Thoracic aorta (tissue), 2 donors: Measurements from ENCODE around the gene PTEN. TPM values are rescaled to one million over a fixed set of nuclear protein-coding genes. Genes with fewer than 3 reads are reported as not detected.
A peak's percentile ranks its signal among the peaks of the same experiment; 100 is the strongest.
"Not testable (repeated sequence)": the region's sequence is repeated elsewhere in the genome, so short reads cannot be mapped to it uniquely, and the experiment has no call there.

ENCODE experiments used
- ATAC-seq: fragments of 150-250 bp; one replicate; pipeline ENCODE4 v1.8.0; 2017; ENCODE audit warnings: low read depth; ENCODE audit not compliant: insufficient number of reproducible peaks, low FRiP score
- DNase-seq: peaks from one replicate; pipeline ENCODE4 v3.0.0-alpha.2; 2020; ENCODE audit warnings: low spot score
- H3K27ac ChIP-seq, 2 donors: fragments of 200-600 bp; sonication (generic); 1 replicate in 1 of 2; 2 replicates in 1 of 2; pipeline ENCODE4 v1.5.1; 2016; ENCODE audit warnings: mild to moderate bottlenecking in 2 of 2, moderate library complexity in 2 of 2
- H3K27me3 ChIP-seq: fragments of 200-600 bp; sonication (generic); replicated peaks from 2 replicates; pipeline ENCODE4 v1.6.0; 2016; ENCODE audit warnings: mild to moderate bottlenecking; ENCODE audit not compliant: insufficient read depth
- H3K36me3 ChIP-seq: fragments of 200-600 bp; sonication (generic); one replicate; pipeline ENCODE4 v1.5.1; 2016
- H3K4me1 ChIP-seq, 2 donors: fragments of 200-600 bp; sonication (generic); 1 replicate in 1 of 2; 2 replicates in 1 of 2; pipeline versions ENCODE4 v1.5.1 to v1.6.0; 2016; ENCODE audit warnings: low read depth in 2 of 2, mild to moderate bottlenecking in 1 of 2; ENCODE audit not compliant: control insufficient read depth in 1 of 2
- H3K4me3 ChIP-seq: fragments of 200-600 bp; sonication (generic); 2 replicates; pipeline ENCODE4 v1.5.1; 2016; ENCODE audit warnings: mild to moderate bottlenecking
- H3K9me3 ChIP-seq: fragments of 200-600 bp; sonication (generic); 2 replicates; pipeline ENCODE4 v1.5.1; 2016
- total RNA-seq, 2 donors: library from RNA; depleted of rRNA; stranded (reverse); fragments of >200 nt; gene quantifications; one replicate each; pipeline versions ENCODE4 v1.1.0 to v1.2.3, GENCODE V29; 2016
- TF ChIP-seq, protein P1 (sequence below): fragments of 200-600 bp; sonication (generic); IDR thresholded peaks from one replicate; pipeline ENCODE4 v1.5.1; 2019; ENCODE audit warnings: antibody characterized with exemption

The PTEN gene
- total RNA-seq, 2 donors from 2014 or later, result 146 to 168 TPM

DNA sequence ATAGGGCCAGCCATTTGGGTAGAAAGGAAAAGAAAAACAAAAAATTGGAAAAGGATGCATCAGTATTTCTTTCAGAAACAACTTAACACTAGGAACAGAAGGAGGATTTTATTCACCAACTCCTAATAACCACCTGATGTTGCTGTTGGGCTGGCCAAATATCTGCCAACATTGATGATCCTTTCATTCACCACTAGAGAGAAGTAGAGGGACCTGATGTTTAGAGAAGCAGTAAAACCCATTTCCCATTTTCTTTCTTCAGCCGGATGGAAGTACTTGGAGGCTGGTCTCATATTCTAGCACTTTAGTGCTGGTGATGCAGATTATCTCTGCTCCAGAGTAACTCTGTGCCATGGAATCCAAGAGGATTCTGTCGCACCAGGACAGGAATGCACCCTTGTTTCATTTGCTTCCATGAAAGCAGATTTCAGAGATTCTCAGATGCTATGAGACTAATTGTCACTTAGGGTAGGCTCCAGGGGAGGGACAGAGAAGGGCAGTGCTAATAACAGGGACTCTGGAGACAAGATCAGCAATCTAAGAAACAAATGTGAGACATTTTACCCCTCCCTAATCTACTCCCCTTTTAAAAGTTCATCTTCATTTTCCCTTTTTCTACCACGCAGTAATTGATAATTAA is 3.1 kb upstream of the PTEN start:
- no peak overlapping the region for H3K4me3 ChIP-seq
- H3K4me1 ChIP-seq, result peaks cover 0 to 17% of the 10 kb centered on the region in 2 donors
- H3K36me3 ChIP-seq, result no peaks in the 10 kb centered on the region
- H3K27me3 ChIP-seq, result no peaks in the 10 kb centered on the region
- peak overlapping the region; percentile 97 to 99 for H3K27ac ChIP-seq
- H3K9me3 ChIP-seq, result no peaks in the 10 kb centered on the region
- TF ChIP-seq, protein P1, sequence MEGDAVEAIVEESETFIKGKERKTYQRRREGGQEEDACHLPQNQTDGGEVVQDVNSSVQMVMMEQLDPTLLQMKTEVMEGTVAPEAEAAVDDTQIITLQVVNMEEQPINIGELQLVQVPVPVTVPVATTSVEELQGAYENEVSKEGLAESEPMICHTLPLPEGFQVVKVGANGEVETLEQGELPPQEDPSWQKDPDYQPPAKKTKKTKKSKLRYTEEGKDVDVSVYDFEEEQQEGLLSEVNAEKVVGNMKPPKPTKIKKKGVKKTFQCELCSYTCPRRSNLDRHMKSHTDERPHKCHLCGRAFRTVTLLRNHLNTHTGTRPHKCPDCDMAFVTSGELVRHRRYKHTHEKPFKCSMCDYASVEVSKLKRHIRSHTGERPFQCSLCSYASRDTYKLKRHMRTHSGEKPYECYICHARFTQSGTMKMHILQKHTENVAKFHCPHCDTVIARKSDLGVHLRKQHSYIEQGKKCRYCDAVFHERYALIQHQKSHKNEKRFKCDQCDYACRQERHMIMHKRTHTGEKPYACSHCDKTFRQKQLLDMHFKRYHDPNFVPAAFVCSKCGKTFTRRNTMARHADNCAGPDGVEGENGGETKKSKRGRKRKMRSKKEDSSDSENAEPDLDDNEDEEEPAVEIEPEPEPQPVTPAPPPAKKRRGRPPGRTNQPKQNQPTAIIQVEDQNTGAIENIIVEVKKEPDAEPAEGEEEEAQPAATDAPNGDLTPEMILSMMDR, result peak; percentile 52
- no peak for ATAC-seq
- no peak for DNase-seq

GRCh38 chr10:87860816-87861403 is 2.5 kb upstream of the PTEN start:
- Histone ChIP-seq H3K36me3 (no peaks in the 10 kb centered on the region), H3K27me3 (no peaks in the 10 kb centered on the region), H3K27ac (peak overlapping the region; percentile 97 to 99), H3K4me1 (peaks cover 0 to 17% of the 10 kb centered on the region in 2 donors), H3K4me3 (peak overlapping the region; percentile 94), H3K9me3 (no peaks in the 10 kb centered on the region)
- TF ChIP-seq, protein P1, result no peak
- no peak for DNase-seq
- ATAC-seq, result no peak

DNA sequence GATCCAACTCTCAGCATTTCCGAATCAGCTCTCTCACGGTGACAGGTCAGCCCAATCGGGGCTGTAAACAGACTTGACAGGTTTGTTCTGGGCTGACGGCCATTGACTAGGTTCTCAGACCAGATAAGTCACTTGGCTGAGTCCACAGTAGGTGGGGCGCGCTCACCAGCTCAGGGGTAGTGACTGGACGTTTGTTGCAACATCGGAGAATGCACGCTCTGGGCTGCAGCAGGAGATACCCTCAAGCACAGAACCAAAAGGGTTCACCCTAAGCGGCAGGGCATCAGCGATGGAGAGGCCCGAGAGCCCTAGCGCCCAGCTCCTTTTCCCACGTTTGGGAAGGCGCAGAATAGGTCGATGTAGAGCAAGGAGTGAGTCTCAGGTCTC is 1.9 kb upstream of the PTEN start:
- H3K27ac ChIP-seq, result peak overlapping the region; percentile 97 to 99
- TF ChIP-seq, protein P1, result no peak
- no peak for ATAC-seq

GRCh38 chr10:87861953-87862678 is 1.3 kb upstream of the PTEN start:
- Histone ChIP-seq H3K9me3 (no peaks in the 10 kb centered on the region), H3K27ac (peak overlapping the region; percentile 97 to 99), H3K36me3 (no peaks in the 10 kb centered on the region), H3K4me1 (peaks cover 0 to 17% of the 10 kb centered on the region in 2 donors), H3K27me3 (no peaks in the 10 kb centered on the region), H3K4me3 (peak overlapping the region; percentile 94)
- ATAC-seq, result peak; percentile 83
- DNase-seq, result peak; percentile 90
- TF ChIP-seq, protein P1, result no peak

More for the DNA sequence above, 1.9 kb upstream of the PTEN start:
- peak overlapping the region; percentile 94 for H3K4me3 ChIP-seq
- peak; percentile 65 for DNase-seq
- no peaks in the 10 kb centered on the region for H3K27me3 ChIP-seq
- peaks cover 0 to 17% of the 10 kb centered on the region in 2 donors for H3K4me1 ChIP-seq
- H3K36me3 ChIP-seq, result no peaks in the 10 kb centered on the region
- H3K9me3 ChIP-seq, result no peaks in the 10 kb centered on the region

DNA sequence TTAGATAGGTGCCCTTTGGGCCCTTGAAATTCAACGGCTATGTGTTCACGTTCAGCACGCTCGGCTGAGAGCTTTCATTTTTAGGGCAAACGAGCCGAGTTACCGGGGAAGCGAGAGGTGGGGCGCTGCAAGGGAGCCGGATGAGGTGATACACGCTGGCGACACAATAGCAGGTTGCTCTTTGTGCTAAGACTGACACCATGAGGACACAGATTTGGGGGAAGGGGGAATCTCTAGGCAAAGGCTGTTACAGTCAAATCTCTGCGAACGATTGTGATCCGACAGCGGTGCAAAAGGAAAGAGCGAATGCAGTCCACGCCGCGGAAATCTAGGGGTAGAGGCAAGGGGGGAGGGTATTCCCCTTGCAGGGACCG is 759 bp upstream of the PTEN start:
- H3K4me3 ChIP-seq, result peak overlapping the region; percentile 94
- H3K9me3 ChIP-seq, result no peaks in the 10 kb centered on the region
- peak overlapping the region; percentile 97 to 99 for H3K27ac ChIP-seq
- H3K27me3 ChIP-seq, result no peaks in the 10 kb centered on the region
- TF ChIP-seq, protein P1, result no peak
- ATAC-seq (peak; percentile 1), DNase-seq (no peak)
- H3K4me1 ChIP-seq, result peaks cover 0 to 17% of the 10 kb centered on the region in 2 donors
- no peaks in the 10 kb centered on the region for H3K36me3 ChIP-seq

DNA sequence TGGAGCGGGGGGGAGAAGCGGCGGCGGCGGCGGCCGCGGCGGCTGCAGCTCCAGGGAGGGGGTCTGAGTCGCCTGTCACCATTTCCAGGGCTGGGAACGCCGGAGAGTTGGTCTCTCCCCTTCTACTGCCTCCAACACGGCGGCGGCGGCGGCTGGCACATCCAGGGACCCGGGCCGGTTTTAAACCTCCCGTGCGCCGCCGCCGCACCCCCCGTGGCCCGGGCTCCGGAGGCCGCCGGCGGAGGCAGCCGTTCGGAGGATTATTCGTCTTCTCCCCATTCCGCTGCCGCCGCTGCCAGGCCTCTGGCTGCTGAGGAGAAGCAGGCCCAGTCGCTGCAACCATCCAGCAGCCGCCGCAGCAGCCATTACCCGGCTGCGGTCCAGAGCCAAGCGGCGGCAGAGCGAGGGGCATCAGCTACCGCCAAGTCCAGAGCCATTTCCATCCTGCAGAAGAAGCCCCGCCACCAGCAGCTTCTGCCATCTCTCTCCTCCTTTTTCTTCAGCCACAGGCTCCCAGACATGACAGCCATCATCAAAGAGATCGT is 598 bp downstream of the PTEN start:
- not testable (repeated sequence) for H3K36me3 ChIP-seq, H3K27me3 ChIP-seq, DNase-seq, ATAC-seq, H3K9me3 ChIP-seq
- peak overlapping the region; percentile 97 to 99 for H3K27ac ChIP-seq
- peaks cover 4 to 24% of the 10 kb centered on the region in 2 donors for H3K4me1 ChIP-seq
- peak overlapping the region; percentile 94 for H3K4me3 ChIP-seq
